GM18907 (cell line): ENCODE measurements around the gene IL1RAP.
"Not testable (repeated sequence)": the region's sequence is repeated elsewhere in the genome, so short reads cannot be mapped to it uniquely, and the experiment has no call there.

ENCODE experiments used
- ATAC-seq: cut with Tn5 transposase; IDR thresholded peaks from one replicate; pipeline ENCODE4 v1.9.1; 2021; ENCODE audit warnings: mild to moderate bottlenecking, moderate library complexity; ENCODE audit not compliant: unreplicated experiment

IL1RAP gene

GRCh38 chr3:190513409-190514370, at the start of gene IL1RAP:
Gene IL1RAP, plus strand, starts transcription at chr3:190514085. Its CDS starts 50,205 bp downstream, at chr3:190564290.
- peak; percentile 99 for ATAC-seq

GRCh38 chr3:190467922-190468321, 46.0 kb upstream of the IL1RAP start:
- ATAC-seq: no peak

GRCh38 chr3:190473261-190473660, 40.6 kb upstream of the IL1RAP start:
- not testable (repeated sequence) for ATAC-seq

GRCh38 chr3:190481779-190482178, 32.1 kb upstream of the IL1RAP start:
- ATAC-seq: no peak

GRCh38 chr3:190485830-190486532, 27.9 kb upstream of the IL1RAP start:
- ATAC-seq: no peak

- no peak for ATAC-seq
Measured at GRCh38 chr3:190486533-190486864, 27.4 kb upstream of the IL1RAP start.

GRCh38 chr3:190486908-190487607, 26.8 kb upstream of the IL1RAP start:
- no peak for ATAC-seq

GRCh38 chr3:190491533-190492054, 22.3 kb upstream of the IL1RAP start:
- no peak for ATAC-seq

- ATAC-seq: no peak
Measured at GRCh38 chr3:190492129-190492528, 21.8 kb upstream of the IL1RAP start.

GRCh38 chr3:190492966-190493365, 20.9 kb upstream of the IL1RAP start:
- ATAC-seq: no peak

GRCh38 chr3:190494907-190495306, 19.0 kb upstream of the IL1RAP start:
- no peak for ATAC-seq

- ATAC-seq: no peak
Measured at GRCh38 chr3:190495354-190495753, 18.5 kb upstream of the IL1RAP start.

- no peak for ATAC-seq
Measured at GRCh38 chr3:190495796-190496195, 18.1 kb upstream of the IL1RAP start.

GRCh38 chr3:190496859-190497258, 17.0 kb upstream of the IL1RAP start:
- no peak for ATAC-seq

- ATAC-seq: no peak
Measured at GRCh38 chr3:190497811-190498210, 16.1 kb upstream of the IL1RAP start.

GRCh38 chr3:190498293-190498692, 15.6 kb upstream of the IL1RAP start:
- ATAC-seq: no peak

- no peak for ATAC-seq
Measured at GRCh38 chr3:190499122-190499521, 14.8 kb upstream of the IL1RAP start.

GRCh38 chr3:190502946-190503345, 10.9 kb upstream of the IL1RAP start:
- no peak for ATAC-seq

- ATAC-seq: no peak
Measured at GRCh38 chr3:190504354-190505125, 9.3 kb upstream of the IL1RAP start.

- ATAC-seq: no peak
Measured at GRCh38 chr3:190505381-190506003, 8.4 kb upstream of the IL1RAP start.
